Liver (tissue), 9 donors: ENCODE data around the gene CSTPP1. TPM values are rescaled to one million over a fixed set of nuclear protein-coding genes. Genes with fewer than 3 reads are reported as not detected.

ENCODE experiments used
- DNase-seq: peaks from one replicate; pipeline ENCODE4 v3.0.0-alpha.2; 2017; ENCODE audit warnings: low spot score
- H3K27ac ChIP-seq, 2 donors: one replicate each; pipeline ENCODE4 v1.7.0; 2013; ENCODE audit warnings: inconsistent platforms in 2 of 2, low read length in 2 of 2, control low read depth in 1 of 2, low read depth in 1 of 2, mild to moderate bottlenecking in 1 of 2
- H3K27me3 ChIP-seq, 4 donors: one replicate each; pipeline versions ENCODE4 v1.6.1 to v1.7.0; 2013; ENCODE audit warnings: low read length in 3 of 4, inconsistent platforms in 1 of 4, mild to moderate bottlenecking in 1 of 4, moderate library complexity in 1 of 4; ENCODE audit not compliant: control insufficient read depth in 4 of 4, insufficient read depth in 4 of 4
- H3K36me3 ChIP-seq, 4 donors: one replicate each; pipeline versions ENCODE4 v1.6.1 to v1.7.0; 2013; ENCODE audit warnings: low read length in 3 of 4, mild to moderate bottlenecking in 3 of 4, low read depth in 1 of 4, moderate library complexity in 1 of 4; ENCODE audit not compliant: control insufficient read depth in 4 of 4, insufficient read depth in 3 of 4
- H3K4me1 ChIP-seq, 4 donors: one replicate each; pipeline versions ENCODE4 v1.6.1 to v1.7.0; 2013; ENCODE audit warnings: low read length in 3 of 4, mild to moderate bottlenecking in 3 of 4, moderate library complexity in 1 of 4; ENCODE audit not compliant: control insufficient read depth in 4 of 4, insufficient read depth in 4 of 4
- H3K4me3 ChIP-seq, 3 donors: one replicate each; pipeline versions ENCODE4 v1.6.1 to v1.7.0; 2013; ENCODE audit warnings: low read length in 3 of 3, control low read depth in 1 of 3, low read depth in 1 of 3, mild to moderate bottlenecking in 1 of 3
- H3K9ac ChIP-seq, 2 donors: one replicate each; pipeline ENCODE4 v1.7.0; 2013; ENCODE audit warnings: low read length in 2 of 2, mild to moderate bottlenecking in 2 of 2, moderate library complexity in 2 of 2, control low read depth in 1 of 2, low read depth in 1 of 2
- H3K9me3 ChIP-seq, 4 donors: one replicate each; pipeline versions ENCODE4 v1.6.1 to v1.7.0; 2013; ENCODE audit warnings: low read length in 3 of 4; ENCODE audit not compliant: control insufficient read depth in 4 of 4
- EGR1 ChIP-seq, 2 donors: IDR thresholded peaks; 2 replicates each; pipeline ENCODE4 v1.6.1; 2016 to 2018; ENCODE audit warnings: antibody characterized with exemption in 2 of 2, low read depth in 2 of 2
- FOXA1 ChIP-seq: IDR thresholded peaks from 2 replicates; pipeline ENCODE4 v1.6.1; 2016; ENCODE audit warnings: antibody characterized with exemption
- FOXA2 ChIP-seq: IDR thresholded peaks from 2 replicates; pipeline ENCODE4 v1.6.1; 2016; ENCODE audit warnings: antibody characterized with exemption
- GABPA ChIP-seq, 2 donors: IDR thresholded peaks in 1 of 2; conservative IDR thresholded peaks in 1 of 2; 2 replicates each; pipeline ENCODE4 v1.6.1; 2016; ENCODE audit warnings: antibody characterized with exemption in 2 of 2, mild to moderate bottlenecking in 1 of 2, moderate library complexity in 1 of 2
- HNF4G ChIP-seq: IDR thresholded peaks from 2 replicates; pipeline ENCODE4 v1.6.1; 2016; ENCODE audit warnings: antibody characterized with exemption
- JUND ChIP-seq, 2 donors: IDR thresholded peaks; 2 replicates each; pipeline ENCODE4 v1.6.1; 2016; ENCODE audit warnings: antibody characterized with exemption in 2 of 2
- NR2F2 ChIP-seq: IDR thresholded peaks from 2 replicates; pipeline ENCODE4 v1.6.1; 2016; ENCODE audit warnings: antibody characterized with exemption
- RAD21 ChIP-seq, 2 donors: IDR thresholded peaks; 2 replicates each; pipeline ENCODE4 v1.6.1; 2016; ENCODE audit warnings: antibody characterized with exemption in 2 of 2, mild to moderate bottlenecking in 2 of 2
- RXRA ChIP-seq, 2 donors: IDR thresholded peaks; 2 replicates each; pipeline ENCODE4 v1.6.1; 2017 to 2018; ENCODE audit warnings: antibody characterized with exemption in 2 of 2, mild to moderate bottlenecking in 1 of 2
- SP1 ChIP-seq: IDR thresholded peaks from 2 replicates; pipeline ENCODE4 v1.6.1; 2018; ENCODE audit warnings: antibody characterized with exemption, mild to moderate bottlenecking
- TAF1 ChIP-seq: conservative IDR thresholded peaks from 2 replicates; pipeline ENCODE4 v1.6.1; 2016; ENCODE audit warnings: antibody characterized with exemption, mild to moderate bottlenecking
- YY1 ChIP-seq: IDR thresholded peaks from 2 replicates; pipeline ENCODE4 v1.6.1; 2016; ENCODE audit warnings: antibody characterized with exemption, mild to moderate bottlenecking
- WGBS: extraction: QIAGEN DNeasy Blood & Tissue Kit; methylation state at CpG from one replicate; pipeline ENCODE4 v1.1.7; 2013; 5-methylcytosine and 5-hydroxymethylcytosine counted together
- polyA plus RNA-seq, 2 donors: library from polyadenylated mRNA; stranded (reverse) in 1 of 2; unstranded in 1 of 2; fragments of 200-250 nt in 1 of 2; fragments of >200 nt in 1 of 2; fragmentation: Nextera tagmentation in 1 of 2; extraction: Ambion mirVana in 1 of 2; gene quantifications; one replicate each; pipeline versions ENCODE4 v1.2.1 to v1.2.3, GENCODE V29; 2013 to 2015
- total RNA-seq, 2 donors: library from RNA; depleted of rRNA; stranded (reverse); fragments of >200 nt; gene quantifications; one replicate each; pipeline ENCODE4 v1.2.3, GENCODE V29; 2014
- TF ChIP-seq, protein P1 (sequence below): fragments of 150-350 bp; IDR thresholded peaks from 2 replicates; pipeline ENCODE4 v1.5.1; 2017; ENCODE audit warnings: improper control_type of control experiment, low read depth, low read length; ENCODE audit not compliant: missing input control
- TF ChIP-seq, protein P2 (sequence below): IDR thresholded peaks from 2 replicates; pipeline ENCODE4 v1.6.1; 2016; ENCODE audit warnings: antibody characterized with exemption, mild to moderate bottlenecking
- TF ChIP-seq, protein P3 (sequence below): IDR thresholded peaks from 2 replicates; pipeline ENCODE4 v1.6.1; 2016; ENCODE audit warnings: antibody characterized with exemption
- TF ChIP-seq, protein P4 (sequence below): IDR thresholded peaks from 2 replicates; pipeline ENCODE4 v1.6.1; 2016; ENCODE audit warnings: antibody characterized with exemption
- TF ChIP-seq, protein P5 (sequence below): IDR thresholded peaks from 2 replicates; pipeline ENCODE4 v1.6.1; 2016; ENCODE audit warnings: antibody characterized with exemption
- donor health status: healthy.
- donor health status: healthy.
- donor health status: healthy.
- donor health status: healthy.
- donor health status: healthy.

The CSTPP1 gene
- total and polyA plus RNA-seq, 4 donors, result 5.4 to 6.6 (median 5.7) TPM

- Histone ChIP-seq H3K36me3 (no peaks in the 10 kb centered on the region), H3K27ac (no peak overlapping the region), H3K9me3 (no peaks in the 10 kb centered on the region), H3K9ac (no peak overlapping the region), H3K4me3 (no peak overlapping the region), H3K27me3 (no peaks in the 10 kb centered on the region), H3K4me1 (no peaks in the 10 kb centered on the region)
- TF ChIP-seq FOXA2 (no peak), RXRA (IDR thresholded peaks at IDR 0.05) (no peak), GABPA (IDR thresholded peaks at IDR 0.05 in 1 of 2, conservative IDR thresholded peaks at IDR 0.05 in 1 of 2) (no peak), EGR1 (IDR thresholded peaks at IDR 0.05; ENCODE audit: low read depth in 2 of 2) (no peak), JUND (IDR thresholded peaks at IDR 0.05) (no peak), HNF4G (no peak), FOXA1 (no peak), NR2F2 (no peak), TAF1 (no peak), RAD21 (IDR thresholded peaks at IDR 0.05) (no peak), SP1 (no peak), YY1 (no peak)
- TF ChIP-seq, protein P1, sequence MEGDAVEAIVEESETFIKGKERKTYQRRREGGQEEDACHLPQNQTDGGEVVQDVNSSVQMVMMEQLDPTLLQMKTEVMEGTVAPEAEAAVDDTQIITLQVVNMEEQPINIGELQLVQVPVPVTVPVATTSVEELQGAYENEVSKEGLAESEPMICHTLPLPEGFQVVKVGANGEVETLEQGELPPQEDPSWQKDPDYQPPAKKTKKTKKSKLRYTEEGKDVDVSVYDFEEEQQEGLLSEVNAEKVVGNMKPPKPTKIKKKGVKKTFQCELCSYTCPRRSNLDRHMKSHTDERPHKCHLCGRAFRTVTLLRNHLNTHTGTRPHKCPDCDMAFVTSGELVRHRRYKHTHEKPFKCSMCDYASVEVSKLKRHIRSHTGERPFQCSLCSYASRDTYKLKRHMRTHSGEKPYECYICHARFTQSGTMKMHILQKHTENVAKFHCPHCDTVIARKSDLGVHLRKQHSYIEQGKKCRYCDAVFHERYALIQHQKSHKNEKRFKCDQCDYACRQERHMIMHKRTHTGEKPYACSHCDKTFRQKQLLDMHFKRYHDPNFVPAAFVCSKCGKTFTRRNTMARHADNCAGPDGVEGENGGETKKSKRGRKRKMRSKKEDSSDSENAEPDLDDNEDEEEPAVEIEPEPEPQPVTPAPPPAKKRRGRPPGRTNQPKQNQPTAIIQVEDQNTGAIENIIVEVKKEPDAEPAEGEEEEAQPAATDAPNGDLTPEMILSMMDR, result no peak
- TF ChIP-seq, protein P2, sequence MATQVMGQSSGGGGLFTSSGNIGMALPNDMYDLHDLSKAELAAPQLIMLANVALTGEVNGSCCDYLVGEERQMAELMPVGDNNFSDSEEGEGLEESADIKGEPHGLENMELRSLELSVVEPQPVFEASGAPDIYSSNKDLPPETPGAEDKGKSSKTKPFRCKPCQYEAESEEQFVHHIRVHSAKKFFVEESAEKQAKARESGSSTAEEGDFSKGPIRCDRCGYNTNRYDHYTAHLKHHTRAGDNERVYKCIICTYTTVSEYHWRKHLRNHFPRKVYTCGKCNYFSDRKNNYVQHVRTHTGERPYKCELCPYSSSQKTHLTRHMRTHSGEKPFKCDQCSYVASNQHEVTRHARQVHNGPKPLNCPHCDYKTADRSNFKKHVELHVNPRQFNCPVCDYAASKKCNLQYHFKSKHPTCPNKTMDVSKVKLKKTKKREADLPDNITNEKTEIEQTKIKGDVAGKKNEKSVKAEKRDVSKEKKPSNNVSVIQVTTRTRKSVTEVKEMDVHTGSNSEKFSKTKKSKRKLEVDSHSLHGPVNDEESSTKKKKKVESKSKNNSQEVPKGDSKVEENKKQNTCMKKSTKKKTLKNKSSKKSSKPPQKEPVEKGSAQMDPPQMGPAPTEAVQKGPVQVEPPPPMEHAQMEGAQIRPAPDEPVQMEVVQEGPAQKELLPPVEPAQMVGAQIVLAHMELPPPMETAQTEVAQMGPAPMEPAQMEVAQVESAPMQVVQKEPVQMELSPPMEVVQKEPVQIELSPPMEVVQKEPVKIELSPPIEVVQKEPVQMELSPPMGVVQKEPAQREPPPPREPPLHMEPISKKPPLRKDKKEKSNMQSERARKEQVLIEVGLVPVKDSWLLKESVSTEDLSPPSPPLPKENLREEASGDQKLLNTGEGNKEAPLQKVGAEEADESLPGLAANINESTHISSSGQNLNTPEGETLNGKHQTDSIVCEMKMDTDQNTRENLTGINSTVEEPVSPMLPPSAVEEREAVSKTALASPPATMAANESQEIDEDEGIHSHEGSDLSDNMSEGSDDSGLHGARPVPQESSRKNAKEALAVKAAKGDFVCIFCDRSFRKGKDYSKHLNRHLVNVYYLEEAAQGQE, result no peak
- TF ChIP-seq, protein P3, sequence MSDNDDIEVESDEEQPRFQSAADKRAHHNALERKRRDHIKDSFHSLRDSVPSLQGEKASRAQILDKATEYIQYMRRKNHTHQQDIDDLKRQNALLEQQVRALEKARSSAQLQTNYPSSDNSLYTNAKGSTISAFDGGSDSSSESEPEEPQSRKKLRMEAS, result no peak
- TF ChIP-seq, protein P4, sequence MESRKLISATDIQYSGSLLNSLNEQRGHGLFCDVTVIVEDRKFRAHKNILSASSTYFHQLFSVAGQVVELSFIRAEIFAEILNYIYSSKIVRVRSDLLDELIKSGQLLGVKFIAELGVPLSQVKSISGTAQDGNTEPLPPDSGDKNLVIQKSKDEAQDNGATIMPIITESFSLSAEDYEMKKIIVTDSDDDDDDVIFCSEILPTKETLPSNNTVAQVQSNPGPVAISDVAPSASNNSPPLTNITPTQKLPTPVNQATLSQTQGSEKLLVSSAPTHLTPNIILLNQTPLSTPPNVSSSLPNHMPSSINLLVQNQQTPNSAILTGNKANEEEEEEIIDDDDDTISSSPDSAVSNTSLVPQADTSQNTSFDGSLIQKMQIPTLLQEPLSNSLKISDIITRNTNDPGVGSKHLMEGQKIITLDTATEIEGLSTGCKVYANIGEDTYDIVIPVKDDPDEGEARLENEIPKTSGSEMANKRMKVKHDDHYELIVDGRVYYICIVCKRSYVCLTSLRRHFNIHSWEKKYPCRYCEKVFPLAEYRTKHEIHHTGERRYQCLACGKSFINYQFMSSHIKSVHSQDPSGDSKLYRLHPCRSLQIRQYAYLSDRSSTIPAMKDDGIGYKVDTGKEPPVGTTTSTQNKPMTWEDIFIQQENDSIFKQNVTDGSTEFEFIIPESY, result no peak
- TF ChIP-seq, protein P5, sequence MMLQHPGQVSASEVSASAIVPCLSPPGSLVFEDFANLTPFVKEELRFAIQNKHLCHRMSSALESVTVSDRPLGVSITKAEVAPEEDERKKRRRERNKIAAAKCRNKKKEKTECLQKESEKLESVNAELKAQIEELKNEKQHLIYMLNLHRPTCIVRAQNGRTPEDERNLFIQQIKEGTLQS, result no peak
- DNase-seq, result no peak
- WGBS, result 89% methylated on average over 2 of the region's 2 CpGs
These were observed 46.4 kb downstream of the CSTPP1 start for GRCh38 chr11:46982797-46983452.
